HG03097 (cell line): ENCODE measurements around the gene SLIT2.

Experiments
- ATAC-seq: cut with Tn5 transposase; IDR thresholded peaks from one replicate; pipeline ENCODE4 v1.9.1; 2021; ENCODE audit not compliant: unreplicated experiment, low FRiP score

Gene SLIT2

DNA sequence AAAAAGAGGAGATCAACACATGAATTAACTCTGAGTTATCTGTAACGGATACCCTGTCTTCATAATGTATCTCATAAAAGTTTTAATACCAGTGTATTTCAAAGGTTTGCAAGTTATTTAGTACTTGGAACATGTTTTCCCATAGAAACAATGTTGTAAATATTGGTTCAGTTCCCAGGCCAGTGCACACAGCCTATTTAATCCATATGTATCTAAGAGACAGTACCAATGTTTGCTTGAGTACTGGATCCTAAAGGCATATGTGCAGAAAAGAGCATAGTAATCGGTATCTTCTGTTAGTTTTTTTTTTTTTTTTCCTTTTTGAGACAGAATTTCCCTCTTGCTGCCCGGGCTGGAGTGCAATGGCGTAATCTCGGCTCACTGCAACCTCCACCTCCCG, 46.1 kb downstream of the SLIT2 start:
- ATAC-seq: no peak

DNA sequence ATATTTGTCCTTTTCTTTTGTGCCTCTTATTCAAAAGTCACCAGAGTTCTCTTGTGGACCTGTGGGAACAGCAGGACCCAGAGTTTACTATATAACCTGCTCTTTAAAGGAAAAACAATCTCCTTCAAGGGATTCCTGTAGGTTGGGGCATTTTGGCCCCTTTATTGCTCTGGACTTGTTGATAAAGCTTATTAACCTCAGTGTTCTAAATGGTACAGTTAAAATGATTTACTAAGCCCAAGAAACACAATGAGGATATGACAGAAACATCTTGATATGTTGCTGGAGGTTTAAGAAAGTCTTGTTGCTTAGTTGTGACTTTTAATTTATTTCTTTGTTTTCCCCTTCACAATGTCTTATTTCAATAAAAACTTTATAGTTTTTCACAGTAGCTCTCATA, 46.8 kb downstream of the SLIT2 start:
- no peak for ATAC-seq

DNA sequence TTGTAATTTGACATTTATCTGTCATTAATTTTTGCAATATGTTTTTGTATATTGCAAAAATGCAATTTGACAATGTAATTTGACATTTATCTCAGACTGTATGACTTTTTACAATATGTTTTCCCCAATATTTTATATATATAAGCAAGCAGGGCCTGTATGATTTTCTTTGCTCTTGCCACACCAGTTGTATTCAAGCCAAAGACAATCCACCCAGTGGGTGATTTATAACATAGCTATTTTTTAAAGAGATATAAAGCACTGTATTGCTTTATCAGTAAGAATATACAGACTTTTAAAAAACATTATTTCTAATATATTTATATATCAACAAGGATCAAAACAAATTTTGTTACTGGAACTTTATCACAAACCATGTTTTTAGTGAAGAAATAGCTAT, 47.3 kb downstream of the SLIT2 start:
- ATAC-seq: no peak

DNA sequence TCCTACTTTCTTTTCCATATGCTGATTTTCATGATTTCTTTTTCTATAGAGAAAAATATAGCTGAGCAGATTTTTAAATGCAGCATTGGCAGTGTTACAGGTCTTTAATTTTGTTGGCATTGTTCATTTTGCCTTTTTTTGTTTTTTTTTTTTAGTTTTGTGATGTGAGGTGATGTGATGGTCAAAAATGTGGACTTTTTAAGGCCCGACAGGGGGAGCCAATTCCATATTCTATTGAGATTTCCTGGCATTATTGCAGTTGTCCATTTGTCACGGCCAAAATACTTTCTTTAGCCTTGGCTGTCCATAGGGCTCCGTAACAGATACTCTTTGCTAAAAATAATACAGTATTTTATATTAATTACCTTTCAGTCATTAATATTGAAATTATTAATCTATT, 47.8 kb downstream of the SLIT2 start:
- ATAC-seq: no peak

DNA sequence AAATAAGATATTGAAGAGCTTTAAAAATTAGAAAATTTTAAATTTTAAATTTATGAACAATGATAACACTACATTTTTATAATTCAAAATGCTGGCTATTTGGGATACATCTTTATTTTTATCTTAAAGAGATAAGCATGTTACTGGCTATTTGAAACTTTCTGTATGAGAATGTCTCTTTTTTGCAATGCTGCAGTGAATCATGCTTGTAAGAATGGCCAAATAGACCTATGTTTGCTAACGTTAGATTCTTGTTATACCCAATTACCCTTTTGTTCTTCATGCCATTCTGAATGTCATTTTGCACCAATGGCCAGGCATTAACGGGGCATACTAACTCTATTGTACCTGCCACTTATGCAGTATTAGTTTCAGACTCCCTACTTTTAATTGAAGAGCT, 49.5 kb downstream of the SLIT2 start:
- no peak for ATAC-seq
